Erythroblast (primary cell): Measurements from ENCODE around the gene CFAP20DC.

Experiments used
- GATA1 ChIP-seq: IDR thresholded peaks from 2 replicates; pipeline ENCODE4 v1.6.1; 2011; ENCODE audit warnings: low read depth, mild to moderate bottlenecking, control low read depth, low read length, moderate library complexity
- POLR2A ChIP-seq: IDR thresholded peaks from 2 replicates; pipeline ENCODE4 v1.6.1; 2011; ENCODE audit warnings: mild to moderate bottlenecking, low read length

- TF ChIP-seq POLR2A: no peak
- no peak for TF ChIP-seq GATA1
Observed at GRCh38 chr3:58824285-58824684, 225.5 kb downstream of the CFAP20DC start.
